ENCODE measurements around the gene LILRB4.

The LILRB4 gene

GRCh38 chr19:54650108-54650655 is 12.6 kb upstream of the LILRB4 start:
- no peak overlapping the region for H3K27ac ChIP-seq (ENCODE audit: low read length)

GRCh38 chr19:54653181-54653809 is 9.5 kb upstream of the LILRB4 start:
- Histone ChIP-seq H3K4me1 (ENCODE audit: control insufficient read depth, insufficient read depth, low read length) (no peaks in the 10 kb centered on the region), H3K9me3 (ENCODE audit: control insufficient read depth in 2 of 2, low read length in 2 of 2) (no peaks in the 10 kb centered on the region), H3K27ac (ENCODE audit: low read length) (no peak overlapping the region), H3K27me3 (ENCODE audit: control insufficient read depth in 1 of 2, insufficient read depth in 2 of 2, low read length in 2 of 2) (peaks cover 0 to 2% of the 10 kb centered on the region in 2 donors), H3K4me3 (ENCODE audit: low read length in 2 of 2) (no peak overlapping the region), H3K9ac (ENCODE audit: low read length in 2 of 2) (no peak overlapping the region), H3K36me3 (ENCODE audit: control insufficient read depth in 2 of 2, insufficient read depth in 2 of 2, low read length in 2 of 2) (no peaks in the 10 kb centered on the region)

More at GRCh38 chr19:54650108-54650655, 12.6 kb upstream of the LILRB4 start:
- H3K4me1 ChIP-seq (ENCODE audit: control insufficient read depth, insufficient read depth, low read length): no peaks in the 10 kb centered on the region
- peaks cover 0 to 2% of the 10 kb centered on the region in 2 donors for H3K27me3 ChIP-seq (ENCODE audit: control insufficient read depth in 1 of 2, insufficient read depth in 2 of 2, low read length in 2 of 2)
- no peaks in the 10 kb centered on the region for H3K9me3 ChIP-seq (ENCODE audit: control insufficient read depth in 2 of 2, low read length in 2 of 2)
- no peak overlapping the region for H3K9ac ChIP-seq (ENCODE audit: low read length in 2 of 2)
- no peak overlapping the region for H3K4me3 ChIP-seq (ENCODE audit: low read length in 2 of 2)
- H3K36me3 ChIP-seq (ENCODE audit: control insufficient read depth in 2 of 2, insufficient read depth in 2 of 2, low read length in 2 of 2): no peaks in the 10 kb centered on the region

- H3K36me3 ChIP-seq (ENCODE audit: control insufficient read depth in 2 of 2, insufficient read depth in 2 of 2, low read length in 2 of 2): no peaks in the 10 kb centered on the region
- H3K9ac ChIP-seq (ENCODE audit: low read length in 2 of 2): no peak overlapping the region
- no peak overlapping the region for H3K27ac ChIP-seq (ENCODE audit: low read length)
- no peak overlapping the region for H3K4me3 ChIP-seq (ENCODE audit: low read length in 2 of 2)
- H3K27me3 ChIP-seq (ENCODE audit: control insufficient read depth in 1 of 2, insufficient read depth in 2 of 2, low read length in 2 of 2): peaks cover 0 to 2% of the 10 kb centered on the region in 2 donors
- H3K4me1 ChIP-seq (ENCODE audit: control insufficient read depth, insufficient read depth, low read length): no peaks in the 10 kb centered on the region
- no peaks in the 10 kb centered on the region for H3K9me3 ChIP-seq (ENCODE audit: control insufficient read depth in 2 of 2, low read length in 2 of 2)
These were observed 8.1 kb upstream of the LILRB4 start for GRCh38 chr19:54654447-54655321.

DNA sequence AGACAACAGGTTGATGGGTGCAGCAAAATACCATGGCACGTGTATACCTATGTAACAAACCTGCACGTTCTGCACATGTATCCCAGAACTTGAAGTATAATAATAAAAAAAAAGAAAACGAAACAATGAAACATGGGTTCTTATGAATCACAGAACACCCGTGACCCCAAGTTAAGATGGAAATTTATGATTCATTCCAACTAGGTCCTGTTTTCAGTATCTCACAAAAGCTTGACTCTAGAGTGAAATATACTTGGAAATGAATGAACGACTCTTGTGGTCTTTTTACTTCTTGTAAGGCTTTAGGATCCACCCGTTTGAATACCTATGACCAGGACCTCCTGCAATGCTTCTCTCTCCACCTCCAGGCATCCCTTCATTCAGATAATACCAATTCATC is 3.5 kb upstream of the LILRB4 start:
- Histone ChIP-seq H3K9ac (ENCODE audit: low read length in 2 of 2) (no peak overlapping the region), H3K27ac (ENCODE audit: low read length) (no peak overlapping the region), H3K4me1 (ENCODE audit: control insufficient read depth, insufficient read depth, low read length) (no peaks in the 10 kb centered on the region), H3K4me3 (ENCODE audit: low read length in 2 of 2) (no peak overlapping the region), H3K9me3 (ENCODE audit: control insufficient read depth in 2 of 2, low read length in 2 of 2) (no peaks in the 10 kb centered on the region), H3K27me3 (ENCODE audit: control insufficient read depth in 1 of 2, insufficient read depth in 2 of 2, low read length in 2 of 2) (peaks cover 0 to 4% of the 10 kb centered on the region in 2 donors), H3K36me3 (ENCODE audit: control insufficient read depth in 2 of 2, insufficient read depth in 2 of 2, low read length in 2 of 2) (no peaks in the 10 kb centered on the region)

GRCh38 chr19:54660306-54660705 is 2.5 kb upstream of the LILRB4 start:
- peaks cover 0 to 2% of the 10 kb centered on the region in 2 donors for H3K27me3 ChIP-seq (ENCODE audit: control insufficient read depth in 1 of 2, insufficient read depth in 2 of 2, low read length in 2 of 2)
- no peaks in the 10 kb centered on the region for H3K36me3 ChIP-seq (ENCODE audit: control insufficient read depth in 2 of 2, insufficient read depth in 2 of 2, low read length in 2 of 2)
- no peak overlapping the region for H3K27ac ChIP-seq (ENCODE audit: low read length)
- no peaks in the 10 kb centered on the region for H3K4me1 ChIP-seq (ENCODE audit: control insufficient read depth, insufficient read depth, low read length)
- no peaks in the 10 kb centered on the region for H3K9me3 ChIP-seq (ENCODE audit: control insufficient read depth in 2 of 2, low read length in 2 of 2)
- no peak overlapping the region for H3K9ac ChIP-seq (ENCODE audit: low read length in 2 of 2)
- H3K4me3 ChIP-seq (ENCODE audit: low read length in 2 of 2): no peak overlapping the region

DNA sequence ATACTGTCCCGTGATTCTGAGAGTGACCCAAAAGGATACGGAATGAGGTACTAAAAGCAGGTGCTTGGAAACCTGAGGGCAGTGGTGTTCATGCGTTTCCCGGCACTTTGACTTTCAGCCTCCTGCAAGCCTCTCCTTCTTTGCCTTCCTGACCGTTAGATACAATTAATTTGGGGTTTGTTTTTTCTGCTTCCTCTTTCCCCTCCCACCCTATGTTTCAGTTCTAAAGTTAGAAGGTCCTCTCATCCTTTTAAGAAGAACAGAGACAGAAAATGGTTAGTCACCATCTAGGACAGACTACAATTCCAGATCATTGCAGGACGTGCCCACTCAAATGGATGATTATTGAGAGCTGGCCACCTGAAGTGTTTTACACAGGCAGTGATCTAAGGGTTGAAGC is 1.8 kb upstream of the LILRB4 start:
- no peak overlapping the region for H3K9ac ChIP-seq (ENCODE audit: low read length in 2 of 2)
- peaks cover 0 to 2% of the 10 kb centered on the region in 2 donors for H3K27me3 ChIP-seq (ENCODE audit: control insufficient read depth in 1 of 2, insufficient read depth in 2 of 2, low read length in 2 of 2)
- no peaks in the 10 kb centered on the region for H3K9me3 ChIP-seq (ENCODE audit: control insufficient read depth in 2 of 2, low read length in 2 of 2)
- H3K36me3 ChIP-seq (ENCODE audit: control insufficient read depth in 2 of 2, insufficient read depth in 2 of 2, low read length in 2 of 2): no peaks in the 10 kb centered on the region
- H3K27ac ChIP-seq (ENCODE audit: low read length): no peak overlapping the region
- H3K4me3 ChIP-seq (ENCODE audit: low read length in 2 of 2): no peak overlapping the region
- H3K4me1 ChIP-seq (ENCODE audit: control insufficient read depth, insufficient read depth, low read length): no peaks in the 10 kb centered on the region

- Histone ChIP-seq H3K4me3 (ENCODE audit: low read length in 2 of 2) (no peak overlapping the region), H3K27me3 (ENCODE audit: control insufficient read depth in 1 of 2, insufficient read depth in 2 of 2, low read length in 2 of 2) (peaks cover 0 to 2% of the 10 kb centered on the region in 2 donors), H3K9me3 (ENCODE audit: control insufficient read depth in 2 of 2, low read length in 2 of 2) (peaks cover 0 to 3% of the 10 kb centered on the region in 2 donors), H3K9ac (ENCODE audit: low read length in 2 of 2) (no peak overlapping the region), H3K4me1 (ENCODE audit: control insufficient read depth, insufficient read depth, low read length) (no peaks in the 10 kb centered on the region), H3K36me3 (ENCODE audit: control insufficient read depth in 2 of 2, insufficient read depth in 2 of 2, low read length in 2 of 2) (no peaks in the 10 kb centered on the region), H3K27ac (ENCODE audit: low read length) (no peak overlapping the region)
These were observed 821 bp upstream of the LILRB4 start for GRCh38 chr19:54661846-54662481.

DNA sequence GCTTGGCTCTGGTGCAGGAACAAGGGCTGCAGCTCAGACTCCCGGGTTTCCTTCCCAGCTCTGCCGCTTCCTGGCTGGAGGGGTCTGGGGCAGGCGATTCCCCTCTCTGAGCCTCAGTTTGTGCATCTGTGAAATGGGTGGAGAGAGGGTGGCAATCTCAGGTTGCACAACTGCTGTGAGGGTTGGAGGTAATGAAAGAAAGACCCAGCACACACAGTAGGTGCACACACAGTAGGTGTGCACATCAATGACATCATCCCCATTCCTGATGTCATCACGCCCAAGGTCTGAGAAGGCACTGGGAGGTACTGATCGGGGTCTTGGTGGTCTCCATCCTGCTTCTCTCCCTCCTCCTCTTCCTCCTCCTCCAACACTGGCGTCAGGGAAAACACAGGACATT is 2.7 kb downstream of the LILRB4 start:
- Histone ChIP-seq H3K36me3 (ENCODE audit: control insufficient read depth in 2 of 2, insufficient read depth in 2 of 2, low read length in 2 of 2) (no peaks in the 10 kb centered on the region), H3K9me3 (ENCODE audit: control insufficient read depth in 2 of 2, low read length in 2 of 2) (peaks cover 0 to 13% of the 10 kb centered on the region in 2 donors), H3K27me3 (ENCODE audit: control insufficient read depth in 1 of 2, insufficient read depth in 2 of 2, low read length in 2 of 2) (peaks cover 0 to 2% of the 10 kb centered on the region in 2 donors), H3K4me3 (ENCODE audit: low read length in 2 of 2) (no peak overlapping the region), H3K4me1 (ENCODE audit: control insufficient read depth, insufficient read depth, low read length) (no peaks in the 10 kb centered on the region), H3K9ac (ENCODE audit: low read length in 2 of 2) (no peak overlapping the region), H3K27ac (ENCODE audit: low read length) (no peak overlapping the region)

DNA sequence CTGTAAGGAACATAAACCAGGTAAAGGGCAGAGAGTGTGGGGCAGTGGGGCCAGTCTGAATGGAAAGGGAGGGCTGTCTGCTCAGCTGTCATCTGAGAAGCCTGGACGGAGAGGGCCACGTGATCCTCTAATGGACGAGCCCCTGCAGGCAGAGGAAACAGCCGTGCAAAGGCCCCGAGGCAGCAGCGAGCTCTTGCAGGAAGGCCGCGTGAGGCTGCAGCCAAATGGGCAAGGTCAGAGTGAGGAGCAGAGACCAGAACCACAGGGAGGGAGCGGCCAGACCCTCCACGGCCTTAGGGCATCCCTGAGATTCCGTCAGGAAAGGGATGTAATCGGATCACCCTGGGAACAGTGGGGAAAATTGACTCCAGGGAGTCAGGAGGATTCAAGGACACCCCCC is 4.4 kb downstream of the LILRB4 start:
- H3K27ac ChIP-seq (ENCODE audit: low read length): no peak overlapping the region
- peaks cover 0 to 13% of the 10 kb centered on the region in 2 donors for H3K9me3 ChIP-seq (ENCODE audit: control insufficient read depth in 2 of 2, low read length in 2 of 2)
- H3K4me1 ChIP-seq (ENCODE audit: control insufficient read depth, insufficient read depth, low read length): no peaks in the 10 kb centered on the region
- H3K4me3 ChIP-seq (ENCODE audit: low read length in 2 of 2): no peak overlapping the region
- no peak overlapping the region for H3K9ac ChIP-seq (ENCODE audit: low read length in 2 of 2)
- H3K27me3 ChIP-seq (ENCODE audit: control insufficient read depth in 1 of 2, insufficient read depth in 2 of 2, low read length in 2 of 2): peaks cover 6 to 10% of the 10 kb centered on the region in 2 donors
- no peaks in the 10 kb centered on the region for H3K36me3 ChIP-seq (ENCODE audit: control insufficient read depth in 2 of 2, insufficient read depth in 2 of 2, low read length in 2 of 2)

GRCh38 chr19:54668353-54668752 is 5.6 kb downstream of the LILRB4 start:
- H3K9ac ChIP-seq (ENCODE audit: low read length in 2 of 2): no peak overlapping the region

More at GRCh38 chr19:54668353-54668752, 5.6 kb downstream of the LILRB4 start:
- H3K4me1 ChIP-seq (ENCODE audit: control insufficient read depth, insufficient read depth, low read length): no peaks in the 10 kb centered on the region
- no peak overlapping the region for H3K27ac ChIP-seq (ENCODE audit: low read length)
- peaks cover 0 to 13% of the 10 kb centered on the region in 2 donors for H3K9me3 ChIP-seq (ENCODE audit: control insufficient read depth in 2 of 2, low read length in 2 of 2)
- H3K4me3 ChIP-seq (ENCODE audit: low read length in 2 of 2): no peak overlapping the region
- peaks cover 6 to 10% of the 10 kb centered on the region in 2 donors for H3K27me3 ChIP-seq (ENCODE audit: control insufficient read depth in 1 of 2, insufficient read depth in 2 of 2, low read length in 2 of 2)
- no peaks in the 10 kb centered on the region for H3K36me3 ChIP-seq (ENCODE audit: control insufficient read depth in 2 of 2, insufficient read depth in 2 of 2, low read length in 2 of 2)
